IMR-90 (cell line): ENCODE data around the gene MGAT5. TPM values are rescaled to one million over a fixed set of nuclear protein-coding genes. Genes with fewer than 3 reads are reported as not detected.

Experiments used
- ATAC-seq: fragments of 200-7000 bp; cut with Tn5 transposase; 2 replicates; pipeline ENCODE4 v1.9.1; 2020; ENCODE audit warnings: low read depth, mild to moderate bottlenecking, moderate library complexity
- BruUV-seq: library from RNA; stranded (reverse); fragments of 400-500 nt; replicated peaks from 2 replicates; lab custom pipeline; 2021; lab: Mats Ljungman, UMichigan
- CTCF ChIA-PET: fragments of 300-600 bp; formaldehyde crosslinking; extraction: SDS; loops from one replicate; lab custom pipeline; 2021; ENCODE audit warnings: antibody characterized with exemption; lab: Yijun Ruan, JAX
- POLR2A ChIA-PET: fragments of 300-600 bp; sonication (Branson Sonifier 250); formaldehyde crosslinking; loops from one replicate; lab custom pipeline; 2022; ENCODE audit warnings: antibody characterized with exemption; ENCODE audit not compliant: unreplicated experiment; lab: Charles Lee
- DNase-seq: peaks from one replicate; pipeline ENCODE4 v3.0.0; 2013
- H2AFZ ChIP-seq: replicated peaks from 2 replicates; pipeline ENCODE3; 2013; ENCODE audit warnings: low read length, mild to moderate bottlenecking; ENCODE audit not compliant: poor library complexity
- H2AK5ac ChIP-seq: 2 replicates; pipeline ENCODE4 v1.6.1; 2013; ENCODE audit warnings: low read depth, low read length, inconsistent platforms
- H2AK9ac ChIP-seq: replicated peaks from 2 replicates; pipeline ENCODE3; 2013; ENCODE audit warnings: mild to moderate bottlenecking, low read depth, low read length, moderate library complexity; ENCODE audit not compliant: poor library complexity
- H2BK120ac ChIP-seq: 2 replicates; pipeline ENCODE4 v1.6.1; 2013; ENCODE audit warnings: low read depth, low read length, inconsistent platforms
- H2BK15ac ChIP-seq: 3 replicates; pipeline ENCODE4 v1.6.1; 2013; ENCODE audit warnings: low read depth, low read length, inconsistent platforms
- H2BK20ac ChIP-seq: 2 replicates; pipeline ENCODE4 v1.6.1; 2013; ENCODE audit warnings: low read depth, mild to moderate bottlenecking, inconsistent platforms, low read length, moderate library complexity
- H2BK5ac ChIP-seq: 2 replicates; pipeline ENCODE4 v1.6.1; 2013; ENCODE audit warnings: mild to moderate bottlenecking, low read depth, low read length, inconsistent platforms; ENCODE audit not compliant: poor library complexity, severe bottlenecking
- H3K14ac ChIP-seq: replicated peaks from 2 replicates; pipeline ENCODE4 v1.6.1; 2013; ENCODE audit warnings: low read depth, low read length, inconsistent platforms
- H3K18ac ChIP-seq: 2 replicates; pipeline ENCODE4 v1.6.1; 2013; ENCODE audit warnings: low read depth, low read length, control low read depth
- H3K23ac ChIP-seq: 2 replicates; pipeline ENCODE4 v1.6.1; 2013; ENCODE audit warnings: low read depth, low read length, inconsistent platforms
- H3K27ac ChIP-seq: 2 replicates; pipeline ENCODE4 v1.5.1; 2013; ENCODE audit warnings: mild to moderate bottlenecking, control low read depth, low read length; ENCODE audit not compliant: insufficient read depth
- H3K27me3 ChIP-seq: 2 replicates; pipeline ENCODE4 v1.6.1; 2013; ENCODE audit warnings: low read length; ENCODE audit not compliant: control insufficient read depth, insufficient read depth
- H3K36me3 ChIP-seq: 2 replicates; pipeline ENCODE4 v1.6.1; 2013; ENCODE audit warnings: low read length, mixed read lengths; ENCODE audit not compliant: control insufficient read depth, insufficient read depth
- H3K4ac ChIP-seq: 2 replicates; pipeline ENCODE4 v1.6.1; 2013; ENCODE audit warnings: low read depth, low read length, inconsistent platforms
- H3K4me1 ChIP-seq: 2 replicates; pipeline ENCODE4 v1.6.1; 2013; ENCODE audit warnings: low read length, mixed read lengths; ENCODE audit not compliant: control insufficient read depth, insufficient read depth
- H3K4me2 ChIP-seq: 2 replicates; pipeline ENCODE4 v1.6.1; 2013; ENCODE audit warnings: low read depth, mild to moderate bottlenecking, control low read depth, low read length, moderate library complexity
- H3K4me3 ChIP-seq: 2 replicates; pipeline ENCODE4 v1.5.1; 2013; ENCODE audit warnings: low read depth, mild to moderate bottlenecking, control low read depth, low read length, moderate library complexity; ENCODE audit not compliant: insufficient read depth
- H3K56ac ChIP-seq: 2 replicates; pipeline ENCODE4 v1.6.1; 2013; ENCODE audit warnings: low read length, inconsistent platforms; ENCODE audit not compliant: insufficient read depth; ENCODE audit errors: extremely low read depth
- H3K79me1 ChIP-seq, 2 experiments: 2 replicates each; pipeline ENCODE4 v1.6.1; 2013; ENCODE audit warnings: low read length in 2 of 2, inconsistent platforms in 1 of 2, low read depth in 1 of 2
- H3K9ac ChIP-seq: 2 replicates; pipeline ENCODE4 v1.6.1; 2013; ENCODE audit warnings: low read depth, low read length, control low read depth
- H3K9me1 ChIP-seq: 2 replicates; pipeline ENCODE4 v1.6.1; 2013; ENCODE audit warnings: low read length, inconsistent platforms; ENCODE audit not compliant: insufficient read depth
- H3K9me3 ChIP-seq: 2 replicates; pipeline ENCODE4 v1.6.1; 2013; ENCODE audit warnings: low read length; ENCODE audit not compliant: control insufficient read depth, insufficient read depth
- H4K20me1 ChIP-seq: 2 replicates; pipeline ENCODE4 v1.6.1; 2013; ENCODE audit warnings: low read length, inconsistent platforms; ENCODE audit not compliant: insufficient read depth
- H4K5ac ChIP-seq: 2 replicates; pipeline ENCODE4 v1.6.1; 2013; ENCODE audit warnings: mild to moderate bottlenecking, low read depth, low read length, control low read depth
- H4K8ac ChIP-seq, 2 experiments: 2 replicates each; pipeline ENCODE4 v1.6.1; 2013; ENCODE audit warnings: low read depth in 2 of 2, low read length in 2 of 2, control low read depth in 1 of 2, inconsistent platforms in 1 of 2
- H4K91ac ChIP-seq: 2 replicates; pipeline ENCODE4 v1.6.1; 2013; ENCODE audit warnings: low read depth, low read length, inconsistent platforms; ENCODE audit not compliant: insufficient read depth
- BHLHE40 ChIP-seq: fragments of 150-350 bp; IDR thresholded peaks from 2 replicates; pipeline ENCODE4 v1.6.1; 2016; ENCODE audit warnings: mild to moderate bottlenecking, low read depth, low read length
- CEBPB ChIP-seq: IDR thresholded peaks from 2 replicates; pipeline ENCODE4 v1.6.1; 2012; ENCODE audit warnings: low read depth, low read length, improper control_type of control experiment
- CHD1 ChIP-seq: IDR thresholded peaks from 2 replicates; pipeline ENCODE4 v1.6.1; 2012; ENCODE audit warnings: low read depth, low read length, improper control_type of control experiment
- MAFK ChIP-seq: IDR thresholded peaks from 2 replicates; pipeline ENCODE4 v1.6.1; 2012; ENCODE audit warnings: low read depth, low read length, improper control_type of control experiment
- RFX5 ChIP-seq: IDR thresholded peaks from 2 replicates; pipeline ENCODE4 v1.8.0; 2012; ENCODE audit warnings: low read depth, mild to moderate bottlenecking, low read length, moderate library complexity
- SMC3 ChIP-seq: fragments of 150-350 bp; IDR thresholded peaks from 2 replicates; pipeline ENCODE4 v1.6.1; 2016; ENCODE audit warnings: low read depth, mild to moderate bottlenecking, antibody characterized with exemption, low read length, moderate library complexity
- WGBS, 2 experiments: methylation state at CpG; one replicate each; pipeline versions ENCODE4 v1.1.5 to v1.1.7; 2013; ENCODE audit warnings: missing lambda C conversion rate in 2 of 2; ENCODE audit not compliant: insufficient read length in 1 of 2; ENCODE audit errors: extremely low coverage in 2 of 2; 5-methylcytosine and 5-hydroxymethylcytosine counted together
- dilution Hi-C: fragments of 300-500 bp; cut with HindIII; formaldehyde crosslinking; loops from one replicate; pipeline ENCODE4 v1.14.3; 2018; ENCODE audit warnings: low sequenced_read_pairs; ENCODE audit not compliant: unreplicated experiment
- in situ Hi-C: fragments of 300-500 bp; cut with MboI; formaldehyde crosslinking; loops from 3 replicates; pipeline ENCODE4 v1.14.3; 2019; ENCODE audit warnings: low sequenced_read_pairs, inconsistent platforms, mixed read lengths
- intact Hi-C: fragments of 100-400 bp; cut with micrococcal nuclease; formaldehyde crosslinking; loops from 2 replicates; pipeline ENCODE4 v1.10.0; 2022
- polyA plus RNA-seq, 3 experiments: library from polyadenylated mRNA; depleted of rRNA; stranded (reverse); fragments of >200 nt; gene quantifications; 2 replicates each; pipeline ENCODE4 v1.2.3, GENCODE V29; 2012; ENCODE audit warnings: low replicate concordance in 1 of 3
- total RNA-seq: library from RNA; depleted of rRNA; stranded (reverse); fragments of >200 nt; gene quantifications from 2 replicates; pipeline ENCODE4 v1.2.3, GENCODE V29; 2012
- TF ChIP-seq, protein P1 (sequence below): conservative IDR thresholded peaks from 2 replicates; pipeline ENCODE4 v1.5.1; 2012; ENCODE audit warnings: mild to moderate bottlenecking, low read depth, low read length, improper control_type of control experiment
- TF ChIP-seq, protein P2 (sequence below): fragments of 150-350 bp; IDR thresholded peaks from 2 replicates; pipeline ENCODE4 v1.6.1; 2016; ENCODE audit warnings: low read depth, mild to moderate bottlenecking, low read length, moderate library complexity, borderline replicate concordance
- TF ChIP-seq, protein P3 (sequence below): fragments of 150-350 bp; IDR thresholded peaks from 2 replicates; pipeline ENCODE4 v1.6.1; 2017; ENCODE audit warnings: mild to moderate bottlenecking, antibody characterized with exemption, low read length, low read depth

Gene MGAT5
- total and polyA plus RNA-seq, 2 of the 4 experiments (the other 2 are of a cell fraction) = 22.9 to 59.9 TPM

DNA sequence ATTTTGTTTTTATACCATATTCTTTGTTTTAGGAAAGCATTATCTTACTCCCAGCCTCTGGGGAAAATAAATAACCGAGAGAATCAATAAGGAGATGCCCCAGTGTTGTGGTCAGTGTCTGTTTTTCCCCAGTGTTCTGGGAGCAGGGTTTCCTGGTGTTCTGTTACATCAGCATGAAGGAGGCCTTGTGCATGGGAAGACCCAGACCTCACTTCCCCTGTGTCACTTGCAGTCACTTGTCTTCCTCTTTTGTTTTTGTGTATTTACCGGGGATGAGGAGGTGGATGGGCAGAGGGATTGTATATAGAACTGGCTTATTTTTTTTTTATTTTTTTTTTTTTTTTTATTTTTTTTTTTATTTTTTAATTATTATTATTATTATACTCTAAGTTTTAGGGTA is 45.0 kb upstream of the MGAT5 start:
- Histone ChIP-seq H3K4me3 (no peak overlapping the region), H3K4ac (0 out of 2 replicates have a peak overlapping the region, but pooled peaks have one; percentile 29), H4K20me1 (peaks cover 48% of the 10 kb centered on the region), H4K8ac (no peak overlapping the region), H3K56ac (no peak overlapping the region), H2AK9ac (no peak overlapping the region), H2BK15ac (no peak overlapping the region), H3K79me1 (peaks cover 28 to 59% of the 10 kb centered on the region in 2 experiments), H4K91ac (no peak overlapping the region), H3K9ac (no peak overlapping the region), H2BK5ac (no peak overlapping the region), H3K36me3 (no peaks in the 10 kb centered on the region), H3K14ac (peak overlapping the region; percentile 52; the same call in 1 of the 2 replicates), H2BK20ac (no peak overlapping the region), H3K23ac (no peak overlapping the region), H2AK5ac (peak overlapping the region; percentile 17; the same call in 1 of the 2 replicates), H3K4me2 (no peak overlapping the region), H3K27me3 (no peaks in the 10 kb centered on the region), H3K18ac (no peak overlapping the region), H2AFZ (no peak overlapping the region), H3K27ac (no peak overlapping the region), H3K4me1 (peaks cover 16% of the 10 kb centered on the region), H3K9me3 (no peaks in the 10 kb centered on the region), H4K5ac (no peak overlapping the region), H3K9me1 (peaks cover 15% of the 10 kb centered on the region), H2BK120ac (no peak overlapping the region)
- CTCF ChIA-PET = interaction anchor here (0.5 to 1.1 kb wide), 2 partner anchors 87 to 208 kb away, joined by 3 read pairs; no protein-coding TSS in a partner anchor
- DNase-seq (no peak), ATAC-seq (no peak)
- TF ChIP-seq MAFK = no peak
- TF ChIP-seq CHD1 = no peak
- TF ChIP-seq BHLHE40 = no peak
- TF ChIP-seq RFX5 = no peak
- TF ChIP-seq, protein P1, sequence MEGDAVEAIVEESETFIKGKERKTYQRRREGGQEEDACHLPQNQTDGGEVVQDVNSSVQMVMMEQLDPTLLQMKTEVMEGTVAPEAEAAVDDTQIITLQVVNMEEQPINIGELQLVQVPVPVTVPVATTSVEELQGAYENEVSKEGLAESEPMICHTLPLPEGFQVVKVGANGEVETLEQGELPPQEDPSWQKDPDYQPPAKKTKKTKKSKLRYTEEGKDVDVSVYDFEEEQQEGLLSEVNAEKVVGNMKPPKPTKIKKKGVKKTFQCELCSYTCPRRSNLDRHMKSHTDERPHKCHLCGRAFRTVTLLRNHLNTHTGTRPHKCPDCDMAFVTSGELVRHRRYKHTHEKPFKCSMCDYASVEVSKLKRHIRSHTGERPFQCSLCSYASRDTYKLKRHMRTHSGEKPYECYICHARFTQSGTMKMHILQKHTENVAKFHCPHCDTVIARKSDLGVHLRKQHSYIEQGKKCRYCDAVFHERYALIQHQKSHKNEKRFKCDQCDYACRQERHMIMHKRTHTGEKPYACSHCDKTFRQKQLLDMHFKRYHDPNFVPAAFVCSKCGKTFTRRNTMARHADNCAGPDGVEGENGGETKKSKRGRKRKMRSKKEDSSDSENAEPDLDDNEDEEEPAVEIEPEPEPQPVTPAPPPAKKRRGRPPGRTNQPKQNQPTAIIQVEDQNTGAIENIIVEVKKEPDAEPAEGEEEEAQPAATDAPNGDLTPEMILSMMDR = no peak
- TF ChIP-seq, protein P2, sequence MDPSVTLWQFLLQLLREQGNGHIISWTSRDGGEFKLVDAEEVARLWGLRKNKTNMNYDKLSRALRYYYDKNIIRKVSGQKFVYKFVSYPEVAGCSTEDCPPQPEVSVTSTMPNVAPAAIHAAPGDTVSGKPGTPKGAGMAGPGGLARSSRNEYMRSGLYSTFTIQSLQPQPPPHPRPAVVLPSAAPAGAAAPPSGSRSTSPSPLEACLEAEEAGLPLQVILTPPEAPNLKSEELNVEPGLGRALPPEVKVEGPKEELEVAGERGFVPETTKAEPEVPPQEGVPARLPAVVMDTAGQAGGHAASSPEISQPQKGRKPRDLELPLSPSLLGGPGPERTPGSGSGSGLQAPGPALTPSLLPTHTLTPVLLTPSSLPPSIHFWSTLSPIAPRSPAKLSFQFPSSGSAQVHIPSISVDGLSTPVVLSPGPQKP = no peak
- TF ChIP-seq CEBPB = no peak
- no peak for TF ChIP-seq SMC3
- TF ChIP-seq, protein P3, sequence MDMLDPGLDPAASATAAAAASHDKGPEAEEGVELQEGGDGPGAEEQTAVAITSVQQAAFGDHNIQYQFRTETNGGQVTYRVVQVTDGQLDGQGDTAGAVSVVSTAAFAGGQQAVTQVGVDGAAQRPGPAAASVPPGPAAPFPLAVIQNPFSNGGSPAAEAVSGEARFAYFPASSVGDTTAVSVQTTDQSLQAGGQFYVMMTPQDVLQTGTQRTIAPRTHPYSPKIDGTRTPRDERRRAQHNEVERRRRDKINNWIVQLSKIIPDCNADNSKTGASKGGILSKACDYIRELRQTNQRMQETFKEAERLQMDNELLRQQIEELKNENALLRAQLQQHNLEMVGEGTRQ = no peak
- in situ Hi-C loops (no loop called here), dilution Hi-C loops (no loop called here), intact Hi-C loops (loop anchor here (5.0 kb wide), 2 partner anchors 92 to 322 kb away; no protein-coding TSS in a partner anchor)
- no TSS peak for BruUV-seq
- POLR2A ChIA-PET = no interaction called here
- no CpG with 5 or more reads among the region's 2 CpGs for WGBS, 2 experiments
